ENCODE data around the gene AGR3.

AGR3 gene

DNA sequence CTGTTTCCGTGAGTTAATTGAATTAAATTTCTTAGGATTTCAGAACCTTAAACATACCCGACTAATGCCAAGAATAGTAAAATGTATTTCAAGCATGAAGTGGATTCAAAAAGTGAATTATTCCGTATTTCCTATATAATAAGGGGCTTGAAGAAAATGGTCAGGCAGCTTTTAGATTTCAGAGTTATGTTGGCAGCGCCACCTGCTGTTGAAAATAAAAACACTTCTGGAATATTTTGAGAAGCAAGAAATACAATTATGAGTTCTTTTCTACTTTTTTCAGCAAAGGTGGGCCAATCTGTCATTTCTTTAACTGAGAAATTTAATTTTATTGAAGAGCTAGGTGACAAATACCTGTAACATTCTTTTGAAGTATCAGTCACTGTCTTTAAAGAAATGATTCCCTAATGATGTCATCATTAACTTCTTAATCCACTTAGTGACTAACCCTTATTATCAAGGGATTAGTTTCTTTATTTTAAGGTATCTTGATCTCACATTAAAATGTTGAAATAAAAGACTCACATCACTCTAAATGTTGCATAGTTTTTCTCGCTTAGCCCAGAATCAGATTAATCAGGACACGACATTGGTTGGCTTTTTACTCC is 36.6 kb upstream of the AGR3 start:
- Histone ChIP-seq H3K4me1 (ENCODE audit: insufficient read depth, poor library complexity, severe bottlenecking) (peaks cover 62% of the 10 kb centered on the region), H3K27ac (ENCODE audit: poor library complexity, severe bottlenecking) (peak overlapping the region; percentile 85), H3K9me3 (ENCODE audit: severe bottlenecking) (no peaks in the 10 kb centered on the region), H3K36me3 (ENCODE audit: low read depth) (no peaks in the 10 kb centered on the region), H3K27me3 (ENCODE audit: insufficient read depth, poor library complexity, severe bottlenecking) (peaks cover 2% of the 10 kb centered on the region), H3K4me3 (ENCODE audit: severe bottlenecking) (no peak overlapping the region)
- TF ChIP-seq, protein P1, sequence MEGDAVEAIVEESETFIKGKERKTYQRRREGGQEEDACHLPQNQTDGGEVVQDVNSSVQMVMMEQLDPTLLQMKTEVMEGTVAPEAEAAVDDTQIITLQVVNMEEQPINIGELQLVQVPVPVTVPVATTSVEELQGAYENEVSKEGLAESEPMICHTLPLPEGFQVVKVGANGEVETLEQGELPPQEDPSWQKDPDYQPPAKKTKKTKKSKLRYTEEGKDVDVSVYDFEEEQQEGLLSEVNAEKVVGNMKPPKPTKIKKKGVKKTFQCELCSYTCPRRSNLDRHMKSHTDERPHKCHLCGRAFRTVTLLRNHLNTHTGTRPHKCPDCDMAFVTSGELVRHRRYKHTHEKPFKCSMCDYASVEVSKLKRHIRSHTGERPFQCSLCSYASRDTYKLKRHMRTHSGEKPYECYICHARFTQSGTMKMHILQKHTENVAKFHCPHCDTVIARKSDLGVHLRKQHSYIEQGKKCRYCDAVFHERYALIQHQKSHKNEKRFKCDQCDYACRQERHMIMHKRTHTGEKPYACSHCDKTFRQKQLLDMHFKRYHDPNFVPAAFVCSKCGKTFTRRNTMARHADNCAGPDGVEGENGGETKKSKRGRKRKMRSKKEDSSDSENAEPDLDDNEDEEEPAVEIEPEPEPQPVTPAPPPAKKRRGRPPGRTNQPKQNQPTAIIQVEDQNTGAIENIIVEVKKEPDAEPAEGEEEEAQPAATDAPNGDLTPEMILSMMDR (IDR thresholded peaks at IDR 0.05; ENCODE audit: poor library complexity, severe bottlenecking) = peak; percentile 89
- ATAC-seq (ENCODE audit: low read depth) (no peak), DNase-seq (ENCODE audit: low spot score) (no peak)

DNA sequence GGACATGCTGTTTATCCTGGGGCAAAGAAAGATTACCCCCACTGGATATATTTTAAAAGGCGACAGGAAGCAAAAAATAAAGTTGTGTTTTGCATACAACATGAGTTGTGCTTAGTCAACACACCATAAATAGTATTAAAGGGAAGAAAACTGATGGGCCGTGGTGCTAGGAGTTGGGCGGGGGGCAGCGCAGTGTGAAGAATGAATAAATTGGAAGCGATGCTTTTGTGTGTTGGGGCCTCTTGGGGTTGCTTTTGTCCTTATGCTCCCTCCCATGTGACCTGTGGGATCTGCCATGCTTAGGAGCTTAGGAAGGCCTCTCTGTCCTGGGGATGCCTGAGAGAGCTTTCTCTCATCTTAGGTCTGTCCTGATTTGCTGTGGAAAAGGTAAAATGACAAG is 35.0 kb upstream of the AGR3 start:
- DNase-seq (ENCODE audit: low spot score) (no peak), ATAC-seq (ENCODE audit: low read depth) (no peak)
- Histone ChIP-seq H3K27ac (ENCODE audit: poor library complexity, severe bottlenecking) (peak overlapping the region; percentile 85), H3K4me3 (ENCODE audit: severe bottlenecking) (peak overlapping the region; percentile 16), H3K4me1 (ENCODE audit: insufficient read depth, poor library complexity, severe bottlenecking) (peaks cover 50% of the 10 kb centered on the region), H3K27me3 (ENCODE audit: insufficient read depth, poor library complexity, severe bottlenecking) (peaks cover 2% of the 10 kb centered on the region), H3K9me3 (ENCODE audit: severe bottlenecking) (no peaks in the 10 kb centered on the region), H3K36me3 (ENCODE audit: low read depth) (no peaks in the 10 kb centered on the region)
- TF ChIP-seq, protein P1 (IDR thresholded peaks at IDR 0.05; ENCODE audit: poor library complexity, severe bottlenecking) = no peak

DNA sequence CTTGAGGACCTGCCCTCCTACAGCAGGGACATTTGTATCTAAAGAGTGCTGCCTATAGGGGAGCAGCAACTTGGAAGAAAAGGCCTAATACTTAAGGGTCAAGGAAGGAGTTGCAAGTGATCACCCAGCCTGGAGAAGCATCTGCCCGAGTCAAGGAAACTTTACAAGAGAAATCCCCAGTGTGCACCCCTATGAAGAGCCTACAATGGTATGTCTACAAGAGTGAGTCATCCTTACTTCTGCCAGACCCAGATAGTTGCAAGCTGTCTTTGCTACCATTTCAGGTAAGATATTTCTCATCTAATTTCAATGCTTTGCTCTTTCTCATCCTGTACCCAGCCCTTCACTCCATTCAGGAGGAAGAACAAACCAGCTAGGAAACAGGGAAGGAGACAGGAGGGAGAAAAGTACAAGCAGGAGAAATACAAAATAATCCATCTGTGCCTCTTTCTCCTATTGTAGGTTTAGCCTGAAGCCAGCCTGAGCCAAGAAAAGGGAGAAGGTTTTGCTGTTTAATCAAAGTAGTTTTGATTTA is 34.4 kb upstream of the AGR3 start:
- H3K9me3 ChIP-seq (ENCODE audit: severe bottlenecking) = no peaks in the 10 kb centered on the region
- TF ChIP-seq, protein P1 (IDR thresholded peaks at IDR 0.05; ENCODE audit: poor library complexity, severe bottlenecking) = no peak
- ATAC-seq (ENCODE audit: low read depth) (peak; percentile 77), DNase-seq (ENCODE audit: low spot score) (no peak)
- peak overlapping the region; percentile 85 for H3K27ac ChIP-seq (ENCODE audit: poor library complexity, severe bottlenecking)
- H3K4me1 ChIP-seq (ENCODE audit: insufficient read depth, poor library complexity, severe bottlenecking) = peaks cover 45% of the 10 kb centered on the region
- H3K36me3 ChIP-seq (ENCODE audit: low read depth) = no peaks in the 10 kb centered on the region
- no peaks in the 10 kb centered on the region for H3K27me3 ChIP-seq (ENCODE audit: insufficient read depth, poor library complexity, severe bottlenecking)
- H3K4me3 ChIP-seq (ENCODE audit: severe bottlenecking) = peak overlapping the region; percentile 16

DNA sequence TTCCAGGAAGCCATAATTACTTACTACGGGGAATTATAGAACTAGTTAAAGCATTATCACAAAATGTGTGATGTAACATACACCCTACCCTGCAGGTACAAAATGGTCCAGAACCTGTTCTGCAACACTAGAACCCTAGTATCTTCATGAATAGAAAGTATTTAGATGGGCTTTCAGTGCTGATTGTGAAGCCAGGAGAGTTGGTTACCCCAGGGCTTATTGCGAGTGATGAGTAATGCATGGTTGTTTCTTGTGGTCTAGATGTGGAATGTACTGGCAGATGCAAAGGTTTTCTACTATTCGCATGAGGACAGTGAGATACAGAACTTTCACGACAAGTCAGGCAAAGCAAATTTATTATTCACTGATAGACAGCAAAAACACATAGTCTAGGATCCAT is 33.6 kb upstream of the AGR3 start:
- Histone ChIP-seq H3K27me3 (ENCODE audit: insufficient read depth, poor library complexity, severe bottlenecking) (no peaks in the 10 kb centered on the region), H3K4me1 (ENCODE audit: insufficient read depth, poor library complexity, severe bottlenecking) (peaks cover 44% of the 10 kb centered on the region), H3K4me3 (ENCODE audit: severe bottlenecking) (no peak overlapping the region), H3K9me3 (ENCODE audit: severe bottlenecking) (no peaks in the 10 kb centered on the region), H3K27ac (ENCODE audit: poor library complexity, severe bottlenecking) (peak overlapping the region; percentile 85), H3K36me3 (ENCODE audit: low read depth) (no peaks in the 10 kb centered on the region)
- TF ChIP-seq, protein P1 (IDR thresholded peaks at IDR 0.05; ENCODE audit: poor library complexity, severe bottlenecking) = no peak
- ATAC-seq (ENCODE audit: low read depth) (peak; percentile 91), DNase-seq (ENCODE audit: low spot score) (peak; percentile 69)

DNA sequence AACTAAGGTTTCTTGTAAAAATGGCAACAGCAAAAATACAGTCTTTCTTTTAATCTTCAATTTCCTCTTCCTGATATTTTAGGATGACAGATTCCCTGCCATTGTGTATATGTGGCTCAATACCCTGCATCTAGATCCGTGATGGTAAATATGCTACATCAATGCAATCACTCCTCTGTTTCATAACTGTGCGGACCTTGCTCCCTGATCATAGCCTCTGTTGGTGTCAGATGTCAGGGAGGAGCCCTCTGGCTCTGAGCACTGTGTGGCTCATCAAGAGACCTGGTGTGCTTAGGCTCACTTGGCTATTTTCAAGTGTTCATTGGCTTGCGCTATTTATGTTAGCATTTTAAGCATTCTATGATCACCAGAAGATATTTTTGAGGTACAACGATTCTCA is 33.0 kb upstream of the AGR3 start:
- Histone ChIP-seq H3K9me3 (ENCODE audit: severe bottlenecking) (peaks cover 2% of the 10 kb centered on the region), H3K36me3 (ENCODE audit: low read depth) (no peaks in the 10 kb centered on the region), H3K27me3 (ENCODE audit: insufficient read depth, poor library complexity, severe bottlenecking) (no peaks in the 10 kb centered on the region), H3K4me3 (ENCODE audit: severe bottlenecking) (no peak overlapping the region), H3K27ac (ENCODE audit: poor library complexity, severe bottlenecking) (peak overlapping the region; percentile 85), H3K4me1 (ENCODE audit: insufficient read depth, poor library complexity, severe bottlenecking) (peaks cover 44% of the 10 kb centered on the region)
- DNase-seq (ENCODE audit: low spot score) (no peak), ATAC-seq (ENCODE audit: low read depth) (no peak)
- TF ChIP-seq, protein P1 (IDR thresholded peaks at IDR 0.05; ENCODE audit: poor library complexity, severe bottlenecking) = no peak

Measured in RWPE2 (cell line).